ENCODE measurements around the gene VPS52.
"Not testable (repeated sequence)": the region's sequence is repeated elsewhere in the genome, so short reads cannot be mapped to it uniquely, and the experiment has no call there.

The VPS52 gene

GRCh38 chr6:33254591-33254990, 17.1 kb downstream of the VPS52 start:
- no peak for DNase-seq

- no peak for DNase-seq
These were observed 18.9 kb downstream of the VPS52 start for GRCh38 chr6:33252759-33253158.

GRCh38 chr6:33251395-33252012, 20.2 kb downstream of the VPS52 start:
- no peak for DNase-seq

GRCh38 chr6:33250731-33251130, 20.9 kb downstream of the VPS52 start:
- DNase-seq: no peak

- DNase-seq: peak in 3 of 56 donors; percentile 0 to 23 (median 2)
These were observed 21.7 kb downstream of the VPS52 start for GRCh38 chr6:33249732-33250630.

GRCh38 chr6:33248932-33249731, 22.5 kb downstream of the VPS52 start:
- peak; percentile 29 to 99 (median 95) for DNase-seq

- DNase-seq: peak in 6 of 56 donors; percentile 50 to 78 (median 62)
These were observed 23.1 kb downstream of the VPS52 start for GRCh38 chr6:33248643-33248931.

- DNase-seq: peak; percentile 12 to 90 (median 70)
These were observed 23.6 kb downstream of the VPS52 start for GRCh38 chr6:33247977-33248642.

GRCh38 chr6:33243476-33243875, 28.2 kb downstream of the VPS52 start:
- DNase-seq: no peak

GRCh38 chr6:33241968-33242367, 29.7 kb downstream of the VPS52 start:
- no peak for DNase-seq

- DNase-seq: no peak
These were observed 33.9 kb downstream of the VPS52 start for GRCh38 chr6:33237741-33238140.

GRCh38 chr6:33236852-33237251, 34.8 kb downstream of the VPS52 start:
- DNase-seq: no peak

GRCh38 chr6:33236328-33236727, 35.3 kb downstream of the VPS52 start:
- no peak for DNase-seq

GRCh38 chr6:33235221-33235634, 36.4 kb downstream of the VPS52 start:
- DNase-seq: no peak

- not testable (repeated sequence) for DNase-seq
These were observed 45.1 kb downstream of the VPS52 start for GRCh38 chr6:33226503-33227120.

- no peak for DNase-seq
These were observed 54.0 kb downstream of the VPS52 start for GRCh38 chr6:33217681-33218080.

GRCh38 chr6:33217246-33217645, 54.4 kb downstream of the VPS52 start:
- DNase-seq: no peak

- DNase-seq: no peak
These were observed 55.5 kb downstream of the VPS52 start for GRCh38 chr6:33216117-33216649.

GRCh38 chr6:33215271-33216116, 56.2 kb downstream of the VPS52 start:
- no peak for DNase-seq

GRCh38 chr6:33213989-33214335, 57.7 kb downstream of the VPS52 start:
- no peak for DNase-seq

All from amygdala (tissue), 56 donors.